Neutrophil (primary cell): Measurements from ENCODE around the gene ECSIT.
A peak's percentile ranks its signal among the peaks of the same experiment; 100 is the strongest.

Experiments
- H3K27ac ChIP-seq: fragments of 200-600 bp; sonication (generic); 2 replicates; pipeline ENCODE4 v1.5.1; 2016; ENCODE audit warnings: mild to moderate bottlenecking, moderate library complexity
- H3K27me3 ChIP-seq: fragments of 200-600 bp; sonication (generic); 2 replicates; pipeline ENCODE4 v1.6.0; 2016; ENCODE audit warnings: mild to moderate bottlenecking
- H3K36me3 ChIP-seq: fragments of 200-600 bp; sonication (generic); 2 replicates; pipeline ENCODE4 v1.5.1; 2017
- H3K4me1 ChIP-seq, 2 experiments: fragments of 200-600 bp in 1 of 2; sonication (generic) in 1 of 2; 1 replicate in 1 of 2; 2 replicates in 1 of 2; pipeline versions ENCODE4 v1.5.1 to v1.6.1; 2013 to 2016; ENCODE audit warnings: low read depth in 1 of 2, low read length in 1 of 2, mild to moderate bottlenecking in 1 of 2, moderate library complexity in 1 of 2; ENCODE audit not compliant: control insufficient read depth in 1 of 2, insufficient read depth in 1 of 2
- H3K4me3 ChIP-seq, 2 experiments: fragments of 200-600 bp in 1 of 2; sonication (generic) in 1 of 2; 1 replicate in 1 of 2; 2 replicates in 1 of 2; pipeline ENCODE4 v1.5.1; 2013 to 2016; ENCODE audit warnings: low read depth in 1 of 2, low read length in 1 of 2, mild to moderate bottlenecking in 1 of 2, moderate library complexity in 1 of 2
- H3K9me3 ChIP-seq: fragments of 200-600 bp; sonication (generic); 2 replicates; pipeline ENCODE4 v1.5.1; 2016
- TF ChIP-seq, protein P1 (sequence below): fragments of 200-600 bp; sonication (generic); IDR thresholded peaks from 2 replicates; pipeline ENCODE4 v1.5.1; 2016; ENCODE audit warnings: antibody characterized with exemption

Gene ECSIT

DNA sequence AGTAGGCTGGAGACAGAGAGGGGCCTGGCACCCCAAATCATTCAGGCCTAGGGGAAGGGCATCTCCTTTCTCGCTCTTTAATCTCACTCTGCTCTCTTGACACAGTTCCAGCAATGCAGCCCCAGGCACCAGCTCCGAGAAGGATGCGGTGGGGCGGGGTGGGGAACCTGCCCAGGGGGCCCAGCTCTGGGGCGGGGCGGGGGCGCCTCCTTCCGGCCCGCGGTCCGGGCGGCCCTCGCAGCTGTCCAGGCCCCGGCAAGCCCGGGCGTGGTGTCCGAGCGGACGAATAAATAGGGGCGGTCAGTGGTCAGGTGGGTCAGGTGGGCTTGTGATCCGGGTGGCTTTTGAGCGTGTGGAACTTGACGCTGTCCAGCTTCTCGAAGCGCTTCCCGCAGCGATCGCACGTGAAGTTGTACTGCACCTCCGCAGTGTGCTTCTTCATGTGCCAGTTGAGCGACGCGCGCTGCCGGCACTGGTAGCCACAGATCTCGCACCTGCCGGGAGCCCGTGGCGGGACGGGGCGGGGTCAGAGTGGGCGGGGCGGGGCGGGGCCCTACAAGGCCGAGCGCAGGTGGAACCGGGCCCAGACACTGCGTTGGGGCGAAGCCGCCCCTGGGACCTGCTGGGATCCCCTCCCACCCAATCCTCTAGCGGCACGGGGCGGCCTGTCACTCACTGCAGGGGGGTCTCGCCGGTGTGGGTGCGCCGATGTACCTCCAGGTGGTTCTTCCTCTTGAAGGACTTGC is 45.4 kb downstream of the ECSIT start:
- no peaks in the 10 kb centered on the region for H3K36me3 ChIP-seq
- TF ChIP-seq, protein P1, sequence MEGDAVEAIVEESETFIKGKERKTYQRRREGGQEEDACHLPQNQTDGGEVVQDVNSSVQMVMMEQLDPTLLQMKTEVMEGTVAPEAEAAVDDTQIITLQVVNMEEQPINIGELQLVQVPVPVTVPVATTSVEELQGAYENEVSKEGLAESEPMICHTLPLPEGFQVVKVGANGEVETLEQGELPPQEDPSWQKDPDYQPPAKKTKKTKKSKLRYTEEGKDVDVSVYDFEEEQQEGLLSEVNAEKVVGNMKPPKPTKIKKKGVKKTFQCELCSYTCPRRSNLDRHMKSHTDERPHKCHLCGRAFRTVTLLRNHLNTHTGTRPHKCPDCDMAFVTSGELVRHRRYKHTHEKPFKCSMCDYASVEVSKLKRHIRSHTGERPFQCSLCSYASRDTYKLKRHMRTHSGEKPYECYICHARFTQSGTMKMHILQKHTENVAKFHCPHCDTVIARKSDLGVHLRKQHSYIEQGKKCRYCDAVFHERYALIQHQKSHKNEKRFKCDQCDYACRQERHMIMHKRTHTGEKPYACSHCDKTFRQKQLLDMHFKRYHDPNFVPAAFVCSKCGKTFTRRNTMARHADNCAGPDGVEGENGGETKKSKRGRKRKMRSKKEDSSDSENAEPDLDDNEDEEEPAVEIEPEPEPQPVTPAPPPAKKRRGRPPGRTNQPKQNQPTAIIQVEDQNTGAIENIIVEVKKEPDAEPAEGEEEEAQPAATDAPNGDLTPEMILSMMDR, result no peak
- H3K4me3 ChIP-seq, result no peak overlapping the region
- peaks cover 51% of the 10 kb centered on the region for H3K27me3 ChIP-seq
- H3K9me3 ChIP-seq, result no peaks in the 10 kb centered on the region
- no peak overlapping the region for H3K27ac ChIP-seq
- H3K4me1 ChIP-seq, result peaks cover 15 to 34% of the 10 kb centered on the region in 2 experiments

DNA sequence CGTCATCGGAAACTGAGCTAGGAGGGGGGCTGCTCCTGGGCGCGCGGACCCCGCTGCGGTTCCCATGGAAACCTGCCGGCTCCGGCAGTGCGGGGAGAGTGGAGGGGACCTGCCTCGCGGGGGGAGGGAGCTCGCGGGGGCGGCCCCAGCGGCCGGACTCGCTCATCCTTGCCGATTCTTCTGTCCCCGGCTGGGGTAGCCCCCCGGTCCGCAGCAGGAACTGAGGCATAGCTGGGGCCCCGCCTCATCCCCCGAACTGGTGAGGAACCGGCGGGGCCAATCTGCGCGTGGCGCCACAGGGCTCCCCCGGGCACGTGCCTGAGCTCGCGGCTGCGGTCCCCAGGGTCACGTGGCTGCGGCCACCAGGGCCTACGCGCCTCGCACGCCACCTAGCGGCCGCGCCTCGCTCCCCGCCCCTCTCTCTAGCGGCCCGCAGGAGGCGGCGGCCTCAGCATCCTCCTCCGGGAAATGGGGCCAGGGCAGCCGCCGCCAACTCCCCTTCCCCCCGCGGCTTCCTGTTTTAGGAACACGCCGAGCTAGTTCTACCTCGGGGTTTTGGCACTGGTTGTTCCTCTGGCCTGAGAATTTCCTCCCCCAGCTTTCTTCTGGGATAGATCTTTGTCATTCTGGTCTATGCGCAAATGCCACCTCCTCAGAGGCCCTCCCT is 46.4 kb downstream of the ECSIT start:
- TF ChIP-seq, protein P1, result peak; percentile 88
- H3K36me3 ChIP-seq, result no peaks in the 10 kb centered on the region
- H3K4me1 ChIP-seq, result peaks cover 15 to 34% of the 10 kb centered on the region in 2 experiments
- peak overlapping the region; percentile 7 to 61 for H3K4me3 ChIP-seq
- H3K27ac ChIP-seq, result no peak overlapping the region
- peaks cover 62% of the 10 kb centered on the region for H3K27me3 ChIP-seq
- no peaks in the 10 kb centered on the region for H3K9me3 ChIP-seq

- peaks cover 15 to 34% of the 10 kb centered on the region in 2 experiments for H3K4me1 ChIP-seq
- H3K9me3 ChIP-seq, result no peaks in the 10 kb centered on the region
- H3K36me3 ChIP-seq, result no peaks in the 10 kb centered on the region
- TF ChIP-seq, protein P1, result no peak
- peaks cover 69% of the 10 kb centered on the region for H3K27me3 ChIP-seq
- no peak overlapping the region for H3K27ac ChIP-seq
- H3K4me3 ChIP-seq, result peak overlapping the region; percentile 7 to 61
Measured at GRCh38 chr19:11481534-11482383, 47.2 kb downstream of the ECSIT start.

DNA sequence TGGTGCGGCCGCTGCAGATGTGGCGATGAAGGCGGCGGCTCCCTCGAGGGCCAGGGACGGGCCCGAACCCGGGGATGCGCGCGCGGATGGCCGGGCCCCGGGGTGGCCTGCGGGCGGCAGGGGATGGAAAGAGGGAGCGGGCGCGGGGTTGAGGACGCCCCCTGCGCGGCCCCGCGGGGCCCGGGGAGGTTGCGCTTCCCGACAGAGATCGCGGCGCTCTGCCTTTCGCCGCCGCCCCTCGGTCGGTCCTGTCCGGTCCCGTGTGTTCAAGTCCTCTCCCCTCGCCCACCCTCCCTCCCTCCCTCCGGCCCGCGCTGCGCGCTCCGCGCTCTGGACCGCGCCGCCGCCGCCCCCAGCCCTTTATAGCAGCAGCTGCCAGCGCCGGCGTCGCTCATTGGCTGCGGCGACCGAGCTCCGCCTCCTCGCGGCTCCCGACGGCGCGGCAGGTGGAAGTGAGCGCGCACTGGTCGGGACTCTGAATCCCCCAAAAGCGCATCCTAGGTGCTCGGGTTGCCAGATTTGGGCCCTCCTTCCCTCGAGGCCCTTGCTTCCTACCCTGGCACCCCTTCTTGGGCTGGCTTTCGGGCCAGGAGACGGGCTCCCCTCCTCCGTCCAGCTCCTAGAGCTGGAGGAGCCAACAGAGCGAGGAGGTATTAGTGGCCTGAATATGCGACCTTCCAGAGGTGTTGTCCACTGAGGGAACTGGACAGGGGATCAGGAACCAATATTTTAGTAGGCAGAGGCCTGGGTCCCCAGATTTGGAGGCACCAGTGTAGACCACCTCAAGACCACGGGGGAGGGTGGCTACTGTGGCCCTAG is 48.0 kb downstream of the ECSIT start, which contains the start of gene ELAVL3:
Gene ELAVL3 (minus strand): TSS at position 332 of the 819 bp plus-strand sequence. CDS start 438 bp downstream, outside the sequence.
- TF ChIP-seq, protein P1, result no peak
- H3K9me3 ChIP-seq, result no peaks in the 10 kb centered on the region
- H3K4me3 ChIP-seq, result peak within 1 kb of the TSS in 1 of 2 experiments; percentile 61
- peaks cover 15 to 34% of the 10 kb centered on the region in 2 experiments for H3K4me1 ChIP-seq
- no peak within 1 kb of the TSS for H3K27ac ChIP-seq
- H3K27me3 ChIP-seq, result peaks cover 77% of the 10 kb centered on the region
- no peaks in the 10 kb centered on the region for H3K36me3 ChIP-seq
